ENCODE results near the gene CNTN4. TPM values are rescaled to one million over a fixed set of nuclear protein-coding genes. Genes with fewer than 3 reads are reported as not detected.

Gene CNTN4
- polyA plus RNA-seq, 1 donor (not counting 4 experiments of a cell fraction or from before 2014, with no cell fraction given), result not detected

DNA sequence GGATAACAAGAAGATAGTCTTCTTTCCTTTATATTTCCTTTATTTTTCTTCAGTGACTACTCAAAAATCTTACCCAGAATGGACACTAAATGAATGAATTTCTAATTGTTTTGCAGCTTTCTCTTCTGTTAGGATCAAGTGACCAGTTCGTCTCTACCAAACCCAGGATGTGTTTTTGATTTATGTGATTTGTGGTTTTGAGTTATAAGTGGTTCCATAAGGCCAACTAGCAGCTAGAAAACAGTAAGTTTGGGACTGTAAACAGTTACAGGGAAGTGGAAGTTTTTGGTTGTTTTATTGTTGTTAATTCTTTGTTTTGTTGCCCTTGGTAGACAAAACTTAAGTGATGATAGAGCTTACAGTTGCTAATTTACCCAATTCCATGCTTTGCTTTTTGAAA is 555.0 kb downstream of the CNTN4 start:
- no peaks in the 10 kb centered on the region for H3K27me3 ChIP-seq (ENCODE audit: control insufficient read depth, extremely low read depth, insufficient read depth, low read length)
- TF ChIP-seq EZH2 (IDR thresholded peaks at IDR 0.05; ENCODE audit: low read length), result no peak
- TF ChIP-seq, protein P1, sequence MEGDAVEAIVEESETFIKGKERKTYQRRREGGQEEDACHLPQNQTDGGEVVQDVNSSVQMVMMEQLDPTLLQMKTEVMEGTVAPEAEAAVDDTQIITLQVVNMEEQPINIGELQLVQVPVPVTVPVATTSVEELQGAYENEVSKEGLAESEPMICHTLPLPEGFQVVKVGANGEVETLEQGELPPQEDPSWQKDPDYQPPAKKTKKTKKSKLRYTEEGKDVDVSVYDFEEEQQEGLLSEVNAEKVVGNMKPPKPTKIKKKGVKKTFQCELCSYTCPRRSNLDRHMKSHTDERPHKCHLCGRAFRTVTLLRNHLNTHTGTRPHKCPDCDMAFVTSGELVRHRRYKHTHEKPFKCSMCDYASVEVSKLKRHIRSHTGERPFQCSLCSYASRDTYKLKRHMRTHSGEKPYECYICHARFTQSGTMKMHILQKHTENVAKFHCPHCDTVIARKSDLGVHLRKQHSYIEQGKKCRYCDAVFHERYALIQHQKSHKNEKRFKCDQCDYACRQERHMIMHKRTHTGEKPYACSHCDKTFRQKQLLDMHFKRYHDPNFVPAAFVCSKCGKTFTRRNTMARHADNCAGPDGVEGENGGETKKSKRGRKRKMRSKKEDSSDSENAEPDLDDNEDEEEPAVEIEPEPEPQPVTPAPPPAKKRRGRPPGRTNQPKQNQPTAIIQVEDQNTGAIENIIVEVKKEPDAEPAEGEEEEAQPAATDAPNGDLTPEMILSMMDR (optimal IDR thresholded peaks at IDR 0.05 in 1 of 3, IDR thresholded peaks at IDR 0.05 in 1 of 3, conservative IDR thresholded peaks at IDR 0.05 in 1 of 3; ENCODE audit: extremely low read depth in 1 of 3, insufficient read depth in 2 of 3, low read length in 3 of 3), result no peak

DNA sequence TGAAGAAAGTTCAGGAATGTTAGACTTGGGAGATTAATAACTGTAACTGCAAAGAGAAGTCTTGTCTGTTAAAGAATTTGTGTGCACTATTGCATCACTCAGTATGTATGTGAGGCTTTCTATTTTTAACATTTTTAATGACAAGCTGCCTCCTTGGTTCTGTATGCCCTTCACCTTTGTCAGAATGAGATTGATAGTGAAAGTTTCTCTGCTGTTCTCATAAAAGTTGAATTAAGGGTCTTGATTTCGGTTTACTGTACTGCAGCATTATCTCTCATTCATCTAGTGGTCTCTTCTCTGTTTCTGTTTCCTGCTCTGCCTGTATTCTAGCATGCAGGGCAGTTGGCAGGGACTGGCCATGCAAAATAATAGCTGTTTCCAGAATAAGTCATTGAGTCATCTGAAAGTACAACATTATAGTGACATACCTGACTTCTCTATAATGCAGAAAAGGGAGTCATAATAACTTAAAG is 556.6 kb downstream of the CNTN4 start:
- Histone ChIP-seq H4K20me1 (ENCODE audit: control insufficient read depth, extremely low read depth, insufficient read depth, low read length) (no peaks in the 10 kb centered on the region), H3K4me3 (ENCODE audit: control insufficient read depth in 2 of 3, extremely low read depth in 1 of 3, insufficient read depth in 2 of 3, low read depth in 1 of 3, low read length in 3 of 3) (no peak overlapping the region), H2AFZ (ENCODE audit: control insufficient read depth, low read length) (no peak overlapping the region), H3K4me2 (ENCODE audit: control insufficient read depth, extremely low read depth, insufficient read depth, low read depth, low read length) (no peak overlapping the region), H3K27me3 (ENCODE audit: control insufficient read depth, extremely low read depth, insufficient read depth, low read length) (no peaks in the 10 kb centered on the region), H3K9me3 (ENCODE audit: control insufficient read depth, low read depth, low read length) (no peaks in the 10 kb centered on the region), H3K9me1 (ENCODE audit: control insufficient read depth, extremely low read depth, insufficient read depth, low read length) (no peaks in the 10 kb centered on the region), H3K9ac (ENCODE audit: control insufficient read depth, extremely low read depth, insufficient read depth, low read length) (no peak overlapping the region), H3K36me3 (ENCODE audit: control insufficient read depth in 2 of 2, extremely low read depth in 1 of 2, insufficient read depth in 2 of 2, low read length in 2 of 2) (no peaks in the 10 kb centered on the region), H3K27ac (ENCODE audit: control insufficient read depth, insufficient read depth, low read length) (no peak overlapping the region), H3K79me2 (ENCODE audit: control insufficient read depth, insufficient read depth, low read length) (no peaks in the 10 kb centered on the region), H3K4me1 (ENCODE audit: control insufficient read depth, extremely low read depth, insufficient read depth, low read length) (no peaks in the 10 kb centered on the region)
- dilution Hi-C loops (cut with MboI; ENCODE audit: extremely low pct_ligation_motif_present, low sequenced_read_pairs), result no loop called here
- DNase-seq (ENCODE audit: low read depth, low spot score) (no peak), FAIRE-seq (no peak)
- TF ChIP-seq, protein P1 (optimal IDR thresholded peaks at IDR 0.05 in 1 of 3, IDR thresholded peaks at IDR 0.05 in 1 of 3, conservative IDR thresholded peaks at IDR 0.05 in 1 of 3; ENCODE audit: extremely low read depth in 1 of 3, insufficient read depth in 2 of 3, low read length in 3 of 3), result no peak
- TF ChIP-seq EZH2 (IDR thresholded peaks at IDR 0.05; ENCODE audit: low read length), result no peak

More for the DNA sequence above, 555.0 kb downstream of the CNTN4 start:
- dilution Hi-C loops (cut with MboI; ENCODE audit: extremely low pct_ligation_motif_present, low sequenced_read_pairs), result no loop called here
- H3K4me1 ChIP-seq (ENCODE audit: control insufficient read depth, extremely low read depth, insufficient read depth, low read length), result no peaks in the 10 kb centered on the region
- H2AFZ ChIP-seq (ENCODE audit: control insufficient read depth, low read length), result no peak overlapping the region
- H3K4me2 ChIP-seq (ENCODE audit: control insufficient read depth, extremely low read depth, insufficient read depth, low read depth, low read length), result no peak overlapping the region
- no peaks in the 10 kb centered on the region for H4K20me1 ChIP-seq (ENCODE audit: control insufficient read depth, extremely low read depth, insufficient read depth, low read length)
- H3K27ac ChIP-seq (ENCODE audit: control insufficient read depth, insufficient read depth, low read length), result no peak overlapping the region
- no peaks in the 10 kb centered on the region for H3K79me2 ChIP-seq (ENCODE audit: control insufficient read depth, insufficient read depth, low read length)
- H3K9me1 ChIP-seq (ENCODE audit: control insufficient read depth, extremely low read depth, insufficient read depth, low read length), result no peaks in the 10 kb centered on the region
- no peaks in the 10 kb centered on the region for H3K9me3 ChIP-seq (ENCODE audit: control insufficient read depth, low read depth, low read length)
- no peak overlapping the region for H3K9ac ChIP-seq (ENCODE audit: control insufficient read depth, extremely low read depth, insufficient read depth, low read length)
- DNase-seq (ENCODE audit: low read depth, low spot score) (no peak), FAIRE-seq (no peak)
- H3K4me3 ChIP-seq (ENCODE audit: control insufficient read depth in 2 of 3, extremely low read depth in 1 of 3, insufficient read depth in 2 of 3, low read depth in 1 of 3, low read length in 3 of 3), result no peak overlapping the region
- no peaks in the 10 kb centered on the region for H3K36me3 ChIP-seq (ENCODE audit: control insufficient read depth in 2 of 2, extremely low read depth in 1 of 2, insufficient read depth in 2 of 2, low read length in 2 of 2)

All from keratinocyte (primary cell).